Activated T-helper 9 cell treated with anti-CD3 and anti-CD28 coated beads, Interleukin-2, amount 50 U/mL, for 16 hours (primary cell): Measurements from ENCODE around the gene LYRM4.

Experiments
- DNase-seq: peaks from one replicate; pipeline ENCODE4 v3.0.0-alpha.2; 2020; ENCODE audit warnings: low read depth

LYRM4 gene

GRCh38 chr6:5174756-5175549, 85.8 kb downstream of the LYRM4 start:
- no peak for DNase-seq

- no peak for DNase-seq
Observed at GRCh38 chr6:5174244-5174643, 86.5 kb downstream of the LYRM4 start.

DNA sequence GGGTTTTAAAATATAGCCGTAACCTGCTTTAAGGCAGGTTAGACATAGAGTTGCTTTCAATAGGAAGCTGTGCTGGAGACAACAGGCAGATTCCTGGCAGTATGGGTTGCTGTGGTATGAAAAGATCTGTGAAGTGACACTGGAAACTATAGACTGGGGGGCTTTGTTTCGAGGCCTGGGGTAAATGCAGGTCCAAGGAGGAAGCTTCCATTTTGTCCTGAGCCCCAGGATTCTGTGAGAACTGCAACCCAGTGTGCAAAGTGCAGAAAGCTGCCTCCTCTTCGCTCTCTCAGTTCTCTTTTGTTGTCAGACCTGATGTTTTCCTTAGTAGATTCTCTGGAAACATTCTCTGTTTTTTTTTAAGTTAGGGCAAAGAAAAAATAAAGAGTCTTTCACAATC, 86.9 kb downstream of the LYRM4 start:
- no peak for DNase-seq

DNA sequence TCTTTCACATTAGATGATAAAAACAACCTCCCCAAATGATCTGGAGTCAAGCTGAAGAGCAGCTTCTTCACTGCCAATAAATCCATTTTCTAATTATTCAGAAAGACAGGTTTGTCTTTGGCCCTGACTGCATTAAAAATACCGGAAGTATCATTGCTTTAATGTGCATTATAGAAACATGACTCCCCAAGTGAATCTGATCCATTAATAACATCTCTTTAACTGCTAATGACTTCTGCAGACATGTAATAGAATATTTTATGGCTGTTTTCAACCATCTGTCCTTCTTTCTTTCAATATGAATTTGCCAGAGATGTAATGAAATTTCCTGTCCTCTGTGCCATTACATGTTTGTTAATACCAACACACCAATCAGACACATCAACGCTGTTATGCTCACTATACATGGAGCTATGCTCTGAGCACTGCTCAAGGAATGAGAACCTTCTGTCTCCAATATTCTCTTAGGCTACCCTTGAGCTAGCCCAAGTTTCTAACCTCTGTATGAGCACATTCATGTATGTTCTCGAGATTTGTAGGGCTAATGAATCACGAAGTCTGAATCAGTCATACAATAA, 87.8 kb downstream of the LYRM4 start:
- DNase-seq = no peak

GRCh38 chr6:5172041-5172653, 88.6 kb downstream of the LYRM4 start:
- DNase-seq = no peak

DNA sequence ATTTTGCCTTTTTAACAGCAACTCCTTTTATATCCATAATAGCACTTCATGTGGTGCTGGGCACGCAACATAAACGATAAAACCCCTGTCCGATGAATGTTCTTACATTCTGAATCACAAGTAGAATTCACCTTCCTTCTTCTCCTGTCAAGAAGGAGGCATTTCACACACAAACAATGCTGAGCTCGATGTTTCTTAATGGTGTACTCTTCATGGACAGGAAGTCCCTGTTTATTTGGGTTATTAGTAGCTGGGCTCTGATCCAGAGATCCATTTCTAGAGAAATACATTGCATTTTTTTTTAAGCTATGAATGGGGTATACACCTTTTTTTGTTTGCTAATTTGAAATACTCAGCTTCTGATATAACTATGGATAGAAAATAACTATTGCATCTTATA, 93.2 kb downstream of the LYRM4 start:
- no peak for DNase-seq

GRCh38 chr6:5164092-5164491, 96.7 kb downstream of the LYRM4 start:
- DNase-seq = no peak

DNA sequence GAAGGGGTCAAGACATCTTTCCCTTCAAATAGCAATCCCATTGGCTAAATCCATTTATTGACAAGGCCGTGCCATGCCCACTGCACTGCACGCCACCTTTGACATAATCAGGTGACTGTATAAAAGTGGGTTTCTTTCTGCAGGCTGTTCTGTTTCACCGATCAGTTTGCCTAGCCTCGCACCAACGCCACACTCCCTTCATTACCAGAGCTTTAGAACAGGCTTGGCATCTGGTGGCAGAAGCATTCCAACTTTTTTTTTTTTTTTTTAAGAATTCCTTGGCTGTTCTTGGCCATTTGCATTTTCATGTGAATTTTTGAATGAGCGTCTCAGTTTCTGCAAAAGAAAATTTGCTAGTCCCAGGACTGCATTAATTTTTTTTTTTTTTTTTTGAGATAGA, 97.5 kb downstream of the LYRM4 start:
- no peak for DNase-seq

GRCh38 chr6:5162355-5162754, 98.4 kb downstream of the LYRM4 start:
- no peak for DNase-seq

GRCh38 chr6:5160206-5160605, 100.5 kb downstream of the LYRM4 start:
- no peak for DNase-seq

- no peak for DNase-seq
Observed at GRCh38 chr6:5159162-5159561, 101.6 kb downstream of the LYRM4 start.

- no peak for DNase-seq
Observed at GRCh38 chr6:5158180-5158579, 102.6 kb downstream of the LYRM4 start.

GRCh38 chr6:5157621-5158138, 103.1 kb downstream of the LYRM4 start:
- no peak for DNase-seq

DNA sequence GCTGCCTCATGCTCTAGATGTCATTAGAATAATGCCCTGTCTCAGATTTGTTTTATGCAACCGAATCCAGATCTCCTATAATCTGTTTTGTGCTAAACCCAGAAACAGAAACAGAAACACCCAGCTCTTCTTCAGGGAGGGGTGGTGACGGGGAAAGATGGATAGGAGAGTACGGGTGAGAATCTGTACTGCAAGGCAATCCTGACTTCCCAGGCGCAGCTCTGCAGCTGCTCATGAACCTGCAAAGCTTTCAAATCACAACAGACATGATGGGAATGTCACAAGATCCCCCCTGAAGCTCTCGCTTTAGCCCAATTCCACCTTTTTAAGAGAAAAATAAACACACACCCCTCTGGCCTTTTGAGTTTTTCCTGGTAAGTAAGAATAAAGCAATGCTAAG, 104.1 kb downstream of the LYRM4 start:
- DNase-seq = no peak

DNA sequence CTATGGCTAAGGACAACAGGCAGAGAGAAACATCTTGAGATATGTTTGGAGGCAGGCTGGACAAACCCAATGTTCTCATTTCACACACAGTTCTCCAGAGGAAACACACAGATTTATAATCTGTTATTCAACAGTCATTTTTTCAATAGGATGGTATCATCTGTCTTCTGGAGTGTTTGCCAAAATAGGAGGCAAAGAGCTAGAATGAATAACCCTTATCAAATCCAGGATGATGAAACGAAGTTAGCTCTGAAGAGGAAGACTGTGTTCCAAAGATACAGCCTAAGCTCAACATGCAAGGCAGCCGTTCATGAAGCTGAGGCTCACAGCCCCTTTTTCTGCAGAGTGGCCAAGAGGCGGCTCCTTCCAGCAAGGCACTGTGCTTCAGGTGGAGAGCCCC, 104.8 kb downstream of the LYRM4 start:
- DNase-seq = no peak

- no peak for DNase-seq
Observed at GRCh38 chr6:5153186-5153585, 107.6 kb downstream of the LYRM4 start.

- no peak for DNase-seq
Observed at GRCh38 chr6:5152460-5152859, 108.3 kb downstream of the LYRM4 start.

- DNase-seq = no peak
Observed at GRCh38 chr6:5151955-5152401, 108.8 kb downstream of the LYRM4 start.

DNA sequence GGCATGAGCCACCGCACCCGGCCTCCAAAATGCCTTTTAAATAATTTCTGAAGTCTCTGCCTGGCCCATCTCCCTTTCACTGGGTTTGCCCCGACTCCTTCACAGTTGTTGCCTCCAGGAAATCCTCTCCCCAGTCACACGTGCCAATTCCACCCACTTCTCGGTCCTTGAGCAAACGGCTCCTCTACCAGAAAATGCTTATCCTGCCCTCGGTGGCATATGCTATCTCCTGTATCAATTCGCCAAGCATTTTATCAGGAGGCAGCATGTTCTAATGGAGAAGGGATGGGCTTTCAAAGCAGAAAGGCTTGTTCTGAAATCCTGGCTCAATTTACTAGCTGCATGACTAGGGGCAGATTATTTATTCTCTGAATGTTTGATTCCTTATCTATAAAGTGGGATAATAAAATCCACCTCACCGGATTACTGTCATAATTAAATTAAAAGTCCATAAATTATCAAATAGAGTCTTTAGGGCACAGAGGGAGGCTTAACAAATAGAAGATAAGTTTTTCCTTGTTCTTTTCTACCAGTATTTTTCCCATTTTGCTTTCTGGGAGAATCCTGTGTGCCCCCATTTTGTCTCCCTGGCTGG, 109.3 kb downstream of the LYRM4 start:
- no peak for DNase-seq

- DNase-seq = no peak
Observed at GRCh38 chr6:5150551-5151075, 110.1 kb downstream of the LYRM4 start.

DNA sequence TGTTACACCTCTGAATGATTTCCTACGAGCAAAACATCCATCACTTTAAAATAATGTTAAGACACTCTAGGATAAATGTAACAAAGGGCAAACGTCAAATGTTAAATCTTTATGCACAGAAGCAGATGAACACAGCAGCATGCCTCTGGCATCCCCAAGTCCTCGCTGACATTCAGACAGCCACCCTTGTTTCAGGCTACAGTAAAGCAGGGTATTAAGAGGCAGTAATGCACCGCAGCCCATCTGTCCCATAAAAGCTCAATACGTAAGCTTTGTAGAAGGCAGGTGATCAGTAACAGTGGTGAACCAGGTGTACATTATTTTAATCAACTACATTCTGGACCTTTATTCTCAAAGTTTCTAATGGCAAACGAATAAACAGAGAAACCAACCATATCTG, 110.9 kb downstream of the LYRM4 start:
- no peak for DNase-seq

DNA sequence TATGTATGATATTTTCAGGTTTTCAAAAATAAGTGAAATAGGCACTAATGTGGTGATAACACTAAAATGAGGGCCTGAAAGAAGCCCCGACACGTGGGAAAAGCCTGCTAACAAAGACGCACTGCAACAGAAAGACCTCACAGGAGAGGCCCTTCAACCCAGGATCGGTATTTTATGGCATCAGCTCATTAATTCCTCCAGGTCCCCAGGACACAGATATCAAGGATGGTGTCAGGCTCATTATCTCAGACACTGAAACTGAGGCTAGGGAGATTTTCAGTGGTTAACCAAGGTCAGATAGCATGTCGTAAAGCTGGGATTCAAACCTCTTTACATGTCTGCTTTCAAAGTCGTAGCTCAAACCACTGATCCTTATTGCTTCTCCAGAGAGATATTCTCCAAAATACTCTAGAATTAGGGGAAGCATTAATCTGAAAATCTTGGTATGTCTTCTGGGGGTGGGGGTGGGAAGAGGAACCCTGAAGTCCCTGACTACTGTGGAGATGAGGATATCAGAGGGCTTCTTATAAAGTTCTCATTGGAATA, 111.5 kb downstream of the LYRM4 start:
- DNase-seq = no peak
